ENCODE data around the gene FZD1. TPM values are rescaled to one million over a fixed set of nuclear protein-coding genes. Genes with fewer than 3 reads are reported as not detected.

FZD1 gene
- total and polyA plus RNA-seq, 2 of the 4 experiments (the other 2 are of a cell fraction), result 3.6 to 6.8 TPM

- no peaks in the 10 kb centered on the region for H3K36me3 ChIP-seq (ENCODE audit: control insufficient read depth, insufficient read depth, low read length)
- no peak overlapping the region for H2AK9ac ChIP-seq (replicated peaks; ENCODE audit: low read depth, low read length, poor library complexity)
- no peak overlapping the region for H2BK5ac ChIP-seq (ENCODE audit: low read depth, low read length, poor library complexity, severe bottlenecking)
- CTCF ChIA-PET, result no interaction called here
- no peak overlapping the region for H2BK20ac ChIP-seq (ENCODE audit: low read depth, low read length)
- no peaks in the 10 kb centered on the region for H3K9me1 ChIP-seq (ENCODE audit: insufficient read depth, low read length)
- peaks cover 17% of the 10 kb centered on the region for H3K27me3 ChIP-seq (ENCODE audit: control insufficient read depth, insufficient read depth, low read length)
- dilution Hi-C loops (cut with HindIII; ENCODE audit: low sequenced_read_pairs, unreplicated experiment) (no loop called here), intact Hi-C loops (cut with micrococcal nuclease) (loop anchor here (5.0 kb wide), 1 partner anchor 370 kb away; no protein-coding TSS in a partner anchor), in situ Hi-C loops (cut with MboI; ENCODE audit: low sequenced_read_pairs) (no loop called here)
- H3K9me3 ChIP-seq (ENCODE audit: control insufficient read depth, insufficient read depth, low read length), result no peaks in the 10 kb centered on the region
- H3K9ac ChIP-seq (ENCODE audit: low read depth, low read length), result no peak overlapping the region
- no peak overlapping the region for H2BK15ac ChIP-seq (ENCODE audit: low read depth, low read length)
- no peak for ATAC-seq (ENCODE audit: low read depth)
- no peak overlapping the region for H4K5ac ChIP-seq (ENCODE audit: low read depth, low read length)
- no peak overlapping the region for H3K27ac ChIP-seq (ENCODE audit: insufficient read depth, low read length)
- no peaks in the 10 kb centered on the region for H4K20me1 ChIP-seq (ENCODE audit: insufficient read depth, low read length)
- H2BK120ac ChIP-seq (ENCODE audit: low read depth, low read length), result no peak overlapping the region
- H3K4ac ChIP-seq (ENCODE audit: low read depth, low read length), result no peak overlapping the region
- no peak overlapping the region for H3K4me3 ChIP-seq (ENCODE audit: insufficient read depth, low read depth, low read length)
- no peak overlapping the region for H3K56ac ChIP-seq (ENCODE audit: extremely low read depth, insufficient read depth, low read length)
- no peak overlapping the region for H3K18ac ChIP-seq (ENCODE audit: low read depth, low read length)
- H3K79me1 ChIP-seq (ENCODE audit: low read depth in 1 of 2, low read length in 2 of 2), result no peaks in the 10 kb centered on the region
- WGBS, 2 experiments (ENCODE audit: extremely low coverage in 2 of 2, insufficient read length in 1 of 2), result 86% methylated on average over 1 of the region's 1 CpG; no CpG with 5 or more reads in 1 of the 2 experiments
- no peak overlapping the region for H2AK5ac ChIP-seq (ENCODE audit: low read depth, low read length)
- no peak overlapping the region for H3K14ac ChIP-seq (replicated peaks; ENCODE audit: low read depth, low read length)
- POLR2A ChIA-PET (ENCODE audit: unreplicated experiment), result no interaction called here
- H3K4me2 ChIP-seq (ENCODE audit: low read depth, low read length), result no peak overlapping the region
- no TSS peak for BruUV-seq (replicated peaks)
- no peak for DNase-seq
- H3K4me1 ChIP-seq (ENCODE audit: control insufficient read depth, insufficient read depth, low read length), result no peaks in the 10 kb centered on the region
- TF ChIP-seq RAD21 (IDR thresholded peaks at IDR 0.05; ENCODE audit: low read length) (no peak), POLR2A (IDR thresholded peaks at IDR 0.05; ENCODE audit: low read depth, low read length) (no peak), RCOR1 (IDR thresholded peaks at IDR 0.05; ENCODE audit: insufficient replicate concordance, low read length) (no peak), CEBPB (IDR thresholded peaks at IDR 0.05; ENCODE audit: low read depth, low read length) (no peak), NFE2L2 (IDR thresholded peaks at IDR 0.05; ENCODE audit: low read depth, low read length) (no peak), RFX5 (IDR thresholded peaks at IDR 0.05; ENCODE audit: low read depth, low read length) (no peak), SMC3 (IDR thresholded peaks at IDR 0.05; ENCODE audit: low read depth, low read length) (no peak), BHLHE40 (IDR thresholded peaks at IDR 0.05; ENCODE audit: low read depth, low read length) (no peak), MAZ (IDR thresholded peaks at IDR 0.05; ENCODE audit: borderline replicate concordance, low read depth, low read length) (no peak), MAFK (IDR thresholded peaks at IDR 0.05; ENCODE audit: low read depth, low read length) (no peak), CTCF (conservative IDR thresholded peaks at IDR 0.05; ENCODE audit: low read depth, low read length) (no peak)
- TF ChIP-seq, protein P1, sequence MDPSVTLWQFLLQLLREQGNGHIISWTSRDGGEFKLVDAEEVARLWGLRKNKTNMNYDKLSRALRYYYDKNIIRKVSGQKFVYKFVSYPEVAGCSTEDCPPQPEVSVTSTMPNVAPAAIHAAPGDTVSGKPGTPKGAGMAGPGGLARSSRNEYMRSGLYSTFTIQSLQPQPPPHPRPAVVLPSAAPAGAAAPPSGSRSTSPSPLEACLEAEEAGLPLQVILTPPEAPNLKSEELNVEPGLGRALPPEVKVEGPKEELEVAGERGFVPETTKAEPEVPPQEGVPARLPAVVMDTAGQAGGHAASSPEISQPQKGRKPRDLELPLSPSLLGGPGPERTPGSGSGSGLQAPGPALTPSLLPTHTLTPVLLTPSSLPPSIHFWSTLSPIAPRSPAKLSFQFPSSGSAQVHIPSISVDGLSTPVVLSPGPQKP (IDR thresholded peaks at IDR 0.05; ENCODE audit: borderline replicate concordance, low read depth, low read length), result no peak
- TF ChIP-seq, protein P2, sequence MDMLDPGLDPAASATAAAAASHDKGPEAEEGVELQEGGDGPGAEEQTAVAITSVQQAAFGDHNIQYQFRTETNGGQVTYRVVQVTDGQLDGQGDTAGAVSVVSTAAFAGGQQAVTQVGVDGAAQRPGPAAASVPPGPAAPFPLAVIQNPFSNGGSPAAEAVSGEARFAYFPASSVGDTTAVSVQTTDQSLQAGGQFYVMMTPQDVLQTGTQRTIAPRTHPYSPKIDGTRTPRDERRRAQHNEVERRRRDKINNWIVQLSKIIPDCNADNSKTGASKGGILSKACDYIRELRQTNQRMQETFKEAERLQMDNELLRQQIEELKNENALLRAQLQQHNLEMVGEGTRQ (IDR thresholded peaks at IDR 0.05; ENCODE audit: low read depth, low read length), result no peak
- H2AFZ ChIP-seq (replicated peaks; ENCODE audit: low read length, poor library complexity), result no peak overlapping the region
- no peak overlapping the region for H4K8ac ChIP-seq (ENCODE audit: low read depth in 2 of 2, low read length in 2 of 2)
- H3K23ac ChIP-seq (ENCODE audit: low read depth, low read length), result no peak overlapping the region
- no peak overlapping the region for H4K91ac ChIP-seq (ENCODE audit: insufficient read depth, low read depth, low read length)
Measured at GRCh38 chr7:91292506-91292905, 28.3 kb downstream of the FZD1 start.
